GM12878 (cell line): Measurements from ENCODE around the gene MPHOSPH6. TPM values are rescaled to one million over a fixed set of nuclear protein-coding genes. Genes with fewer than 3 reads are reported as not detected.

Experiments used
- ATAC-seq: fragments of 200-7000 bp; cut with Tn5 transposase; 3 replicates; pipeline ENCODE4 v1.9.1; 2020; ENCODE audit warnings: mild to moderate bottlenecking, moderate library complexity
- BruUV-seq: library from RNA; stranded (reverse); fragments of 400-500 nt; replicated peaks from 2 replicates; lab custom pipeline; 2021; lab: Mats Ljungman, UMichigan
- CTCF ChIA-PET: fragments of 300-600 bp; sonication (Branson Sonifier 250); formaldehyde crosslinking; extraction: SDS; loops from one replicate; lab custom pipeline; 2021; ENCODE audit warnings: inconsistent platforms; lab: Yijun Ruan, JAX
- POLR2A ChIA-PET: fragments of 350-600 bp; formaldehyde crosslinking; extraction: SDS; loops from one replicate; lab custom pipeline; 2021; ENCODE audit warnings: inconsistent platforms; lab: Charles Lee
- RAD21 ChIA-PET: fragments of 300-600 bp; sonication (Branson Sonifier 250); formaldehyde crosslinking; loops from one replicate; lab custom pipeline; 2023; ENCODE audit warnings: antibody characterized with exemption; ENCODE audit not compliant: unreplicated experiment; lab: Charles Lee
- SMC1A ChIA-PET: fragments of 300-600 bp; sonication (Branson Sonifier 250); formaldehyde crosslinking; loops from one replicate; lab custom pipeline; 2023; ENCODE audit not compliant: unreplicated experiment, uncharacterized antibody; lab: Charles Lee
- DNase-seq: peaks from one replicate; pipeline ENCODE4 v3.0.0-alpha.2; 2011; ENCODE audit warnings: low read depth, low spot score
- FAIRE-seq: peaks from 3 replicates; lab custom pipeline; 2011; peaks lifted over from hg19 to GRCh38; lab: Jason Lieb, UNC
- H2AFZ ChIP-seq: 2 replicates; pipeline ENCODE4 v1.6.0; 2011; ENCODE audit warnings: low read depth, low read length, control low read depth; ENCODE audit not compliant: control insufficient read depth
- H3K27ac ChIP-seq: 2 replicates; pipeline ENCODE4 v1.5.1; 2011; ENCODE audit warnings: control low read depth; ENCODE audit not compliant: control insufficient read depth, insufficient read depth
- H3K27me3 ChIP-seq, 2 experiments: replicated peaks in 1 of 2; 2 replicates each; pipeline versions ENCODE4 v1.6.0 to v1.6.1; 2011; ENCODE audit warnings: low read length in 1 of 2; ENCODE audit not compliant: control insufficient read depth in 2 of 2, insufficient read depth in 2 of 2
- H3K36me3 ChIP-seq, 2 experiments: 2 replicates each; pipeline ENCODE4 v1.5.1; 2011; ENCODE audit warnings: low read length in 1 of 2; ENCODE audit not compliant: control insufficient read depth in 2 of 2, insufficient read depth in 2 of 2
- H3K4me1 ChIP-seq: 2 replicates; pipeline ENCODE4 v1.6.1; 2011; ENCODE audit warnings: mild to moderate bottlenecking, low read length, moderate library complexity, mixed read lengths; ENCODE audit not compliant: control insufficient read depth, insufficient read depth
- H3K4me2 ChIP-seq: 2 replicates; pipeline ENCODE4 v1.6.0; 2011; ENCODE audit warnings: control low read depth; ENCODE audit not compliant: control insufficient read depth, insufficient read depth
- H3K4me3 ChIP-seq: fragments of 200-600 bp; sonication (generic); 2 replicates; pipeline ENCODE4 v1.5.1; 2016
- H3K79me2 ChIP-seq: 2 replicates; pipeline ENCODE4 v1.6.0; 2011; ENCODE audit warnings: low read length; ENCODE audit not compliant: control insufficient read depth, insufficient read depth
- H3K9ac ChIP-seq: 2 replicates; pipeline ENCODE4 v1.8.0; 2011; ENCODE audit warnings: low read length, control low read depth, mixed read lengths; ENCODE audit not compliant: control insufficient read depth, insufficient read depth
- H3K9me3 ChIP-seq: replicated peaks from 3 replicates; pipeline ENCODE4 v1.5.1; 2011; ENCODE audit warnings: mild to moderate bottlenecking, low read length; ENCODE audit not compliant: control insufficient read depth, insufficient read depth
- H4K20me1 ChIP-seq: 2 replicates; pipeline ENCODE4 v1.6.0; 2011; ENCODE audit not compliant: control insufficient read depth, insufficient read depth
- ATF7 ChIP-seq: fragments of 450-650 bp; IDR thresholded peaks from 2 replicates; pipeline ENCODE4 v1.6.1; 2016; ENCODE audit warnings: low read depth, mild to moderate bottlenecking
- BMI1 ChIP-seq: fragments of 450-650 bp; IDR thresholded peaks from 2 replicates; pipeline ENCODE4 v1.6.1; 2016; ENCODE audit warnings: mild to moderate bottlenecking, moderate library complexity, borderline replicate concordance
- ESRRA ChIP-seq: IDR thresholded peaks from 2 replicates; pipeline ENCODE4 v1.6.1; 2012; ENCODE audit warnings: mild to moderate bottlenecking, low read length, improper control_type of control experiment
- FOXK2 ChIP-seq: fragments of 450-650 bp; IDR thresholded peaks from 2 replicates; pipeline ENCODE4 v1.6.1; 2017; ENCODE audit warnings: mild to moderate bottlenecking, moderate library complexity
- IKZF1 ChIP-seq: fragments of 450-650 bp; conservative IDR thresholded peaks from 2 replicates; pipeline ENCODE4 v1.6.1; 2017; ENCODE audit warnings: antibody characterized with exemption, mild to moderate bottlenecking
- JUNB ChIP-seq: IDR thresholded peaks from 2 replicates; pipeline ENCODE4 v1.6.1; 2016; ENCODE audit warnings: antibody characterized with exemption, mild to moderate bottlenecking
- LARP7 ChIP-seq: fragments of 450-650 bp; IDR thresholded peaks from 2 replicates; pipeline ENCODE4 v1.6.1; 2017; ENCODE audit warnings: mild to moderate bottlenecking
- NFIC ChIP-seq: IDR thresholded peaks from 2 replicates; pipeline ENCODE4 v1.6.1; 2012; ENCODE audit warnings: low read depth, mild to moderate bottlenecking, inconsistent platforms, low read length, moderate library complexity
- NRF1 ChIP-seq: conservative IDR thresholded peaks from 2 replicates; pipeline ENCODE4 v1.6.1; 2011; ENCODE audit warnings: mild to moderate bottlenecking, low read depth, low read length, improper control_type of control experiment
- POLR2A ChIP-seq: IDR thresholded peaks from 2 replicates; pipeline ENCODE4 v1.6.1; 2011; ENCODE audit warnings: low read depth, mild to moderate bottlenecking, low read length
- RAD21 ChIP-seq: IDR thresholded peaks from 2 replicates; pipeline ENCODE4 v1.6.1; 2011; ENCODE audit warnings: mild to moderate bottlenecking, low read depth, low read length, moderate library complexity; ENCODE audit not compliant: insufficient read depth
- SKIL ChIP-seq: fragments of 450-650 bp; IDR thresholded peaks from 2 replicates; pipeline ENCODE4 v1.6.1; 2017; ENCODE audit warnings: mild to moderate bottlenecking, low read depth, inconsistent platforms; ENCODE audit not compliant: poor library complexity, severe bottlenecking
- SUZ12 ChIP-seq: fragments of 200-600 bp; sonication (generic); IDR thresholded peaks from one replicate; pipeline ENCODE4 v1.6.1; 2018; ENCODE audit warnings: antibody characterized with exemption, mild to moderate bottlenecking; ENCODE audit not compliant: unreplicated experiment
- TBL1XR1 ChIP-seq: IDR thresholded peaks from 2 replicates; pipeline ENCODE4 v1.6.1; 2012; ENCODE audit warnings: low read depth, low read length, improper control_type of control experiment
- TCF3 ChIP-seq: IDR thresholded peaks from 2 replicates; pipeline ENCODE4 v1.6.1; 2012; ENCODE audit warnings: low read depth, mild to moderate bottlenecking, low read length, borderline replicate concordance; ENCODE audit not compliant: insufficient read depth
- WRNIP1 ChIP-seq: IDR thresholded peaks from 2 replicates; pipeline ENCODE4 v1.6.1; 2011; ENCODE audit warnings: low read depth, low read length, improper control_type of control experiment, borderline replicate concordance
- ZNF622 ChIP-seq: fragments of 450-650 bp; IDR thresholded peaks from 2 replicates; pipeline ENCODE4 v1.6.1; 2017; ENCODE audit warnings: mild to moderate bottlenecking, inconsistent platforms
- WGBS: methylation state at CpG from one replicate; pipeline ENCODE4 v1.1.6; 2016; ENCODE audit warnings: low lambda C conversion rate; ENCODE audit not compliant: insufficient replicate concordance, insufficient coverage; ENCODE audit errors: missing lambda C conversion rate; 5-methylcytosine and 5-hydroxymethylcytosine counted together
- in situ Hi-C: fragments of 300-500 bp; cut with MboI; formaldehyde crosslinking; loops from 9 replicates; pipeline ENCODE4 v1.14.3; 2018; ENCODE audit warnings: mixed read lengths
- intact Hi-C: fragments of 100-400 bp; cut with micrococcal nuclease; formaldehyde crosslinking; loops from one replicate; pipeline ENCODE4 v1.14.2; 2022; ENCODE audit not compliant: unreplicated experiment
- polyA plus RNA-seq, 11 experiments: library from polyadenylated mRNA; depleted of rRNA in 4 of 11; unstranded in 6 of 11; stranded (reverse) in 5 of 11; fragments of >200 nt; fragmentation: Nextera tagmentation in 4 of 11; fragmentation: Illumina TruSeq in 1 of 11; extraction: Ambion mirVana in 4 of 11; extraction: Trizol in 1 of 11; gene quantifications; 1 replicate in 1 of 11; 2 replicates in 10 of 11; pipeline versions ENCODE4 v1.2.1 to v1.2.3, GENCODE V29; 2011 to 2016; ENCODE audit warnings: inconsistent platforms in 2 of 11, missing spikeins in 2 of 11, low read depth in 1 of 11
- total RNA-seq, 4 experiments: library from RNA; depleted of rRNA in 3 of 4; stranded (reverse); fragments of >200 nt in 3 of 4; fragmentation: Illumina TruSeq in 1 of 4; extraction: Trizol in 1 of 4; gene quantifications; 2 replicates each; pipeline versions ENCODE4 v1.2.1 to v1.2.3, GENCODE V29; 2013 to 2021
- TF ChIP-seq, protein P1 (sequence below): fragments of 450-650 bp; IDR thresholded peaks from 2 replicates; pipeline ENCODE4 v1.6.1; 2014; ENCODE audit warnings: mild to moderate bottlenecking

The MPHOSPH6 gene
- total and polyA plus RNA-seq, 10 of the 15 experiments (the other 5 are each of a cell fraction or from before 2014, with no cell fraction given): 8.9 to 39.6 (median 19.8) TPM

- no peaks in the 10 kb centered on the region for H3K4me1 ChIP-seq
- no peaks in the 10 kb centered on the region for H4K20me1 ChIP-seq
- H3K27me3 ChIP-seq: peaks cover 2 to 12% of the 10 kb centered on the region in 2 experiments
- H3K36me3 ChIP-seq: no peaks in the 10 kb centered on the region
- H3K27ac ChIP-seq: no peak overlapping the region
- no peak overlapping the region for H3K4me3 ChIP-seq
- no peaks in the 10 kb centered on the region for H3K9me3 ChIP-seq
- no peak overlapping the region for H2AFZ ChIP-seq
- no peak for ATAC-seq
- no peak overlapping the region for H3K9ac ChIP-seq
- WGBS: 24% methylated on average over 3 of the region's 3 CpGs
- ChIA-PET RAD21 (no interaction called here), POLR2A (no interaction called here), SMC1A (no interaction called here), CTCF (interaction anchor here (0.8 kb wide), 1 partner anchor 971 kb away, joined by 3 read pairs; no protein-coding TSS in a partner anchor)
- no peak for TF ChIP-seq WRNIP1
- TF ChIP-seq SKIL: no peak
- no peak for TF ChIP-seq JUNB
- no peak for TF ChIP-seq FOXK2
- TF ChIP-seq TBL1XR1: no peak
- no peak for TF ChIP-seq POLR2A
- no peak for TF ChIP-seq SUZ12
- TF ChIP-seq, protein P1, sequence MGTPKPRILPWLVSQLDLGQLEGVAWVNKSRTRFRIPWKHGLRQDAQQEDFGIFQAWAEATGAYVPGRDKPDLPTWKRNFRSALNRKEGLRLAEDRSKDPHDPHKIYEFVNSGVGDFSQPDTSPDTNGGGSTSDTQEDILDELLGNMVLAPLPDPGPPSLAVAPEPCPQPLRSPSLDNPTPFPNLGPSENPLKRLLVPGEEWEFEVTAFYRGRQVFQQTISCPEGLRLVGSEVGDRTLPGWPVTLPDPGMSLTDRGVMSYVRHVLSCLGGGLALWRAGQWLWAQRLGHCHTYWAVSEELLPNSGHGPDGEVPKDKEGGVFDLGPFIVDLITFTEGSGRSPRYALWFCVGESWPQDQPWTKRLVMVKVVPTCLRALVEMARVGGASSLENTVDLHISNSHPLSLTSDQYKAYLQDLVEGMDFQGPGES: no peak
- no peak for TF ChIP-seq LARP7
- no peak for TF ChIP-seq ATF7
- no peak for TF ChIP-seq NRF1
- TF ChIP-seq IKZF1: no peak
- no peak for TF ChIP-seq ZNF622
- TF ChIP-seq BMI1: no peak
- no peak for TF ChIP-seq NFIC
- no peak for TF ChIP-seq TCF3
- no peak for TF ChIP-seq RAD21
- no peak for TF ChIP-seq ESRRA
- FAIRE-seq: no peak
- no peak for DNase-seq
- intact Hi-C loops (no loop called here), in situ Hi-C loops (no loop called here)
- no TSS peak for BruUV-seq
- no peak overlapping the region for H3K4me2 ChIP-seq
- no peaks in the 10 kb centered on the region for H3K79me2 ChIP-seq
These were observed 6.2 kb upstream of the MPHOSPH6 start for GRCh38 chr16:82176204-82176603.
